ENCODE results near the gene NDUFA3.

Gene NDUFA3

GRCh38 chr19:54108496-54108895 lies 5.8 kb downstream of the NDUFA3 start:
- no peak for DNase-seq

GRCh38 chr19:54109651-54110050 lies 7.0 kb downstream of the NDUFA3 start:
- no peak for DNase-seq

- DNase-seq, result peak; percentile 49
Measured at GRCh38 chr19:54114340-54115108, 11.9 kb downstream of the NDUFA3 start.

GRCh38 chr19:54115109-54116063 lies 12.7 kb downstream of the NDUFA3 start, which contains the start of the genes PRPF31 and TFPT:
Gene PRPF31 (plus strand): TSS chr19:54115754. CDS start chr19:54118279, 2,525 bp downstream.
Gene TFPT (minus strand): TSS chr19:54115657. CDS start chr19:54115269, 388 bp downstream.
- peak; percentile 95 for DNase-seq

GRCh38 chr19:54121259-54121658 lies 18.6 kb downstream of the NDUFA3 start:
- DNase-seq, result no peak

- DNase-seq, result no peak
Measured at GRCh38 chr19:54123682-54124081, 21.0 kb downstream of the NDUFA3 start.

- DNase-seq, result no peak
Measured at GRCh38 chr19:54124393-54124792, 21.7 kb downstream of the NDUFA3 start.

- DNase-seq, result no peak
Measured at GRCh38 chr19:54125713-54126112, 23.1 kb downstream of the NDUFA3 start.

- DNase-seq, result no peak
Measured at GRCh38 chr19:54127688-54128440, 25.2 kb downstream of the NDUFA3 start.

- DNase-seq, result no peak
Measured at GRCh38 chr19:54128441-54128725, 25.7 kb downstream of the NDUFA3 start.

GRCh38 chr19:54128796-54129616 lies 26.4 kb downstream of the NDUFA3 start:
- DNase-seq, result no peak

- no peak for DNase-seq
Measured at GRCh38 chr19:54129617-54129996, 27.0 kb downstream of the NDUFA3 start.

GRCh38 chr19:54133312-54133956 lies 30.8 kb downstream of the NDUFA3 start:
- DNase-seq, result no peak

GRCh38 chr19:54133957-54134590 lies 31.4 kb downstream of the NDUFA3 start:
- no peak for DNase-seq

- no peak for DNase-seq
Measured at GRCh38 chr19:54136086-54136863, 33.6 kb downstream of the NDUFA3 start.

- DNase-seq, result peak; percentile 99
Measured at GRCh38 chr19:54136864-54137698, 34.4 kb downstream of the NDUFA3 start.

GRCh38 chr19:54137699-54138488 lies 35.2 kb downstream of the NDUFA3 start, which contains the start of gene CNOT3:
Gene CNOT3 (plus strand): TSS chr19:54137762. CDS start chr19:54142979, 5,217 bp downstream.
- peak; percentile 33 for DNase-seq

GRCh38 chr19:54138489-54139256 lies 36.0 kb downstream of the NDUFA3 start:
- no peak for DNase-seq
